ENCODE measurements around the gene PLXNA2. TPM values are rescaled to one million over a fixed set of nuclear protein-coding genes. Genes with fewer than 3 reads are reported as not detected.

The PLXNA2 gene
- total and polyA plus RNA-seq, 2 of the 13 experiments (the other 11 are each of a cell fraction or from before 2014, with no cell fraction given) = 1.1 to 2.1 TPM

DNA sequence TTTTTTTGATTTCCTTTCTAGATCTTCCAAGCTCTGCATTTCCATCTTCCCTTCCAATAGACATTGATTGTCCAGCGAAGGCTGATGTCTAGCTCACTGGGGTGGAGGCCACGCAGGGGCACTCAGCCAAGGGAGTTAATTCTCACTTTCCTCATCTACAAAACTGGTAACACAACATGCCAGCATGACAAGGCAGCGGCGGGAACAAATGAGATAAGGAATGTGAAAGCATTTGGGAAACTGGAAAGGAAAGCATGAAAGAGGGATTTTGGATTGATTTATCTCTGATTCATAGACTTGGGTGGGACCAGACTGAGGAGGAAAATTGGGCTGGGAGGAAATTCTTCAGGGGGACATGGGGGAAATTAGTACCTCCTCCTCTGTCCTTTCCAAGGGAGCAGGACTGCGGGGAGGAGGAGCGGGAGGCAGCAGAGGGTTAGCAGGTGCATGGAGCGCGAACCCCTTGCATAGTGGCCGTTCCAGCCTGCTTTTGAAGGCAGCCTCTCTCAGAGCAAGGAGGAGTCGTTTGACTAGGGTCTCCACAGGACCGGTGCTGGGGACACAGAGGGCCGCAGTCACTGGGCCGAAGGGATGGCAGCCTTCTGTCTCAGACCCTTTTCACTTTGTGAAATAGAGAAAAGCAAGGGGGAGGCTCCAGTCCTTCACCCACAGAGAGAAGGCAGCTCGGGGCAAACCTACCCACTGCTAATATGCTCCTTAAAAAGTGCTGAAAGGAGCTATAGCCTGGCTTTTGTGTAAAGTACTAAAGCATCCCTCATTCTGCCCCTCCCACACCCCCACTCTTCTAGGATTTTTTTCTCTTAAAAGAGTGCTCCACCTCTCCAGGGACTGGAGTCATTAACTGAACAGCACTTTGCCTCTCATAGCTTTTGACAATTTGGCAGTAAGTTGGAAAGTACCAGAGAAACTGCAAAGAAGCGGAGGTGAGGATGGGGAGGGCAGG, 89.2 kb downstream of the PLXNA2 start:
- intact Hi-C loops (cut with micrococcal nuclease; ENCODE audit: unreplicated experiment) (no loop called here), in situ Hi-C loops (cut with HindIII; ENCODE audit: extremely low pct_ligation_motif_present, low pct_unique_long_range_greater_than_20kb) (no loop called here)
- Histone ChIP-seq H4K20me1 (ENCODE audit: insufficient read depth, low read length) (no peaks in the 10 kb centered on the region), H2AFZ (ENCODE audit: low read length) (no peak overlapping the region), H3K79me2 (ENCODE audit: insufficient read depth, low read length) (no peaks in the 10 kb centered on the region), H3K4me2 (ENCODE audit: low read depth, low read length) (no peak overlapping the region), H3K27me3 (ENCODE audit: control insufficient read depth in 1 of 2, insufficient read depth in 2 of 2, low read length in 2 of 2) (no peaks in the 10 kb centered on the region), H3K36me3 (replicated peaks in 1 of 2; ENCODE audit: control insufficient read depth in 1 of 2, insufficient read depth in 2 of 2, low read length in 2 of 2) (no peaks in the 10 kb centered on the region), H3K9me3 (ENCODE audit: low read length) (no peaks in the 10 kb centered on the region), H3K9ac (ENCODE audit: insufficient read depth, low read depth, low read length) (no peak overlapping the region), H3K27ac (ENCODE audit: extremely low read length, insufficient read depth, low read length) (no peak overlapping the region), H3K4me3 (replicated peaks in 1 of 3; ENCODE audit: insufficient read depth in 1 of 3, low read depth in 2 of 3, low read length in 3 of 3) (no peak overlapping the region), H3K4me1 (ENCODE audit: insufficient read depth, low read length) (peaks cover 43% of the 10 kb centered on the region)
- FAIRE-seq (no peak), ATAC-seq (no peak), DNase-seq (ENCODE audit: low spot score) (no peak)
- WGBS (ENCODE audit: low lambda C conversion rate) = 86% methylated on average over 13 of the region's 15 CpGs
- CTCF ChIA-PET (ENCODE audit: low intra/inter-chr PET ratio, low total read pairs) = no interaction called here
- POLR2A ChIA-PET = no interaction called here
- no peak for TF ChIP-seq MYC (CRISPR knock-in tag; IDR thresholded peaks at IDR 0.05; ENCODE audit: borderline replicate concordance)
- no peak for TF ChIP-seq ZBTB7A (CRISPR knock-in tag; IDR thresholded peaks at IDR 0.05)
- TF ChIP-seq ZNF782 (CRISPR knock-in tag; IDR thresholded peaks at IDR 0.05; ENCODE audit: borderline replicate concordance) = no peak
- TF ChIP-seq REPIN1 (CRISPR knock-in tag; IDR thresholded peaks at IDR 0.05; ENCODE audit: borderline replicate concordance, low read depth) = no peak
- TF ChIP-seq ZNF878 (CRISPR knock-in tag; IDR thresholded peaks at IDR 0.05) = no peak
- TF ChIP-seq ZNF704 (CRISPR knock-in tag; IDR thresholded peaks at IDR 0.05; ENCODE audit: borderline replicate concordance) = no peak
- TF ChIP-seq NFIB (CRISPR knock-in tag; IDR thresholded peaks at IDR 0.05; ENCODE audit: borderline replicate concordance) = no peak
- TF ChIP-seq ZNF724P (CRISPR knock-in tag; IDR thresholded peaks at IDR 0.05; ENCODE audit: borderline replicate concordance) = no peak
- no TSS peak for BruUV-seq (replicated peaks)

All from HepG2 (cell line).